Hematopoietic multipotent progenitor cell (in vitro differentiated cells): Measurements from ENCODE around the gene OXCT1. TPM values are rescaled to one million over a fixed set of nuclear protein-coding genes. Genes with fewer than 3 reads are reported as not detected.
"Not testable (repeated sequence)": the region's sequence is repeated elsewhere in the genome, so short reads cannot be mapped to it uniquely, and the experiment has no call there.

Experiments used
- DNase-seq, 3 donors: peaks; one replicate each; pipeline ENCODE4 v3.0.0-alpha.2; 2011 to 2015; ENCODE audit warnings: low read depth in 2 of 3, low spot score in 2 of 3
- total RNA-seq: library from RNA; depleted of rRNA; stranded (reverse); fragments of >200 nt; gene quantifications from one replicate; pipeline ENCODE4 v1.2.3, GENCODE V29; 2012

Gene OXCT1
- total RNA-seq, 1 donor, result 9.7 TPM

- no peak for DNase-seq
Observed at GRCh38 chr5:41735213-41735612, 135.0 kb downstream of the OXCT1 start.

- not testable (repeated sequence) for DNase-seq
Observed at GRCh38 chr5:41729381-41729780, 140.8 kb downstream of the OXCT1 start.

- DNase-seq, result no peak
Observed at GRCh38 chr5:41728281-41728680, 141.9 kb downstream of the OXCT1 start.

GRCh38 chr5:41722359-41722950, 147.8 kb downstream of the OXCT1 start:
- DNase-seq, result no peak

- no peak for DNase-seq
Observed at GRCh38 chr5:41721516-41721915, 148.7 kb downstream of the OXCT1 start.

GRCh38 chr5:41716382-41716781, 153.8 kb downstream of the OXCT1 start:
- DNase-seq, result no peak

GRCh38 chr5:41714446-41714845, 155.8 kb downstream of the OXCT1 start:
- not testable (repeated sequence) for DNase-seq

- DNase-seq, result no peak
Observed at GRCh38 chr5:41708604-41708940, 161.7 kb downstream of the OXCT1 start.

GRCh38 chr5:41707853-41708603, 162.2 kb downstream of the OXCT1 start:
- no peak for DNase-seq

GRCh38 chr5:41695920-41696582, 174.2 kb downstream of the OXCT1 start:
- no peak for DNase-seq

- DNase-seq, result no peak
Observed at GRCh38 chr5:41686767-41687166, 183.5 kb downstream of the OXCT1 start.

- DNase-seq, result no peak
Observed at GRCh38 chr5:41686191-41686590, 184.0 kb downstream of the OXCT1 start.

GRCh38 chr5:41683181-41683580, 187.0 kb downstream of the OXCT1 start:
- no peak for DNase-seq

- DNase-seq, result no peak
Observed at GRCh38 chr5:41682641-41683040, 187.6 kb downstream of the OXCT1 start.

GRCh38 chr5:41681840-41682239, 188.4 kb downstream of the OXCT1 start:
- DNase-seq, result no peak

Other genes starting within 250 kb of the OXCT1 start
- gene RIMOC1, start 33.9 kb upstream of the OXCT1 start, total RNA-seq, result 5.1 TPM
- 10.2 TPM for gene FBXO4, start 54.9 kb upstream of the OXCT1 start, total RNA-seq